Measurements from ENCODE around the gene KIF2B. TPM values are rescaled to one million over a fixed set of nuclear protein-coding genes. Genes with fewer than 3 reads are reported as not detected.
A peak's percentile ranks its signal among the peaks of the same experiment; 100 is the strongest.

Gene KIF2B, protein sequence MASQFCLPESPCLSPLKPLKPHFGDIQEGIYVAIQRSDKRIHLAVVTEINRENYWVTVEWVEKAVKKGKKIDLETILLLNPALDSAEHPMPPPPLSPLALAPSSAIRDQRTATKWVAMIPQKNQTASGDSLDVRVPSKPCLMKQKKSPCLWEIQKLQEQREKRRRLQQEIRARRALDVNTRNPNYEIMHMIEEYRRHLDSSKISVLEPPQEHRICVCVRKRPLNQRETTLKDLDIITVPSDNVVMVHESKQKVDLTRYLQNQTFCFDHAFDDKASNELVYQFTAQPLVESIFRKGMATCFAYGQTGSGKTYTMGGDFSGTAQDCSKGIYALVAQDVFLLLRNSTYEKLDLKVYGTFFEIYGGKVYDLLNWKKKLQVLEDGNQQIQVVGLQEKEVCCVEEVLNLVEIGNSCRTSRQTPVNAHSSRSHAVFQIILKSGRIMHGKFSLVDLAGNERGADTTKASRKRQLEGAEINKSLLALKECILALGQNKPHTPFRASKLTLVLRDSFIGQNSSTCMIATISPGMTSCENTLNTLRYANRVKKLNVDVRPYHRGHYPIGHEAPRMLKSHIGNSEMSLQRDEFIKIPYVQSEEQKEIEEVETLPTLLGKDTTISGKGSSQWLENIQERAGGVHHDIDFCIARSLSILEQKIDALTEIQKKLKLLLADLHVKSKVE
- total RNA-seq (not detected), polyA plus RNA-seq (not detected)
- long read RNA-seq, donor 1 = 0 reads
- long read RNA-seq, donor 2 = 0 reads

DNA sequence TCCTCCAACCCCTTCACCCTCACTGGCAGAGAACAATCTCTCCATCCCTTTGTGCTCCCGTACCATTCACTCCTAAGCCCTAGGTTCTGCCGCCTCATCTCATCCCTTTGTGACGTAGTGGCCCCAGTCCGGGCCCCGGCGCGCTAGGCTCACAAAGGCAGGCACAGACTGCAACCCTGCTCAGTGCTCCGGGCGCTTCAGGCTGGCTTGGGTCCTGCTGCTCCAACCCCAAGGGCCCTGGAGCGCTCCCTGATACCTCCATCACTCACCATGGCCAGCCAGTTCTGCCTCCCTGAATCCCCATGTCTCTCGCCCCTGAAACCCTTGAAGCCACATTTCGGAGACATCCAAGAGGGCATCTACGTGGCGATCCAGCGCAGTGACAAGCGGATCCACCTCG lies at the start of gene KIF2B:
KIF2B (plus strand) TSS at position 164 of the 400 bp plus-strand sequence; CDS start at position 271, 107 bp downstream.
- H3K4me1 ChIP-seq (ENCODE audit: control insufficient read depth in 1 of 2, insufficient read depth in 2 of 2, low read length in 2 of 2) = no peaks in the 10 kb centered on the region
- H3K36me3 ChIP-seq (ENCODE audit: control insufficient read depth in 1 of 2, insufficient read depth in 2 of 2, low read length in 1 of 2) = no peaks in the 10 kb centered on the region
- peak in 1 of 2 donors; percentile 40 for DNase-seq
- no peak within 1 kb of the TSS for H3K4me3 ChIP-seq (ENCODE audit: low read length in 2 of 2)
- no peaks in the 10 kb centered on the region for H3K9me3 ChIP-seq (ENCODE audit: control insufficient read depth, low read length)
- H3K27ac ChIP-seq (ENCODE audit: low read depth in 1 of 2, low read length in 2 of 2) = no peak within 1 kb of the TSS
- intact Hi-C loops (cut with DNase I) = no loop called here
- 89 to 90% methylated on average over 17 of the region's 17 CpGs for WGBS, 2 donors
- peak; percentile 46 for ATAC-seq (ENCODE audit: low FRiP score)
- H3K27me3 ChIP-seq (ENCODE audit: control insufficient read depth in 1 of 2, insufficient read depth in 2 of 2, low read length in 1 of 2) = no peaks in the 10 kb centered on the region

DNA sequence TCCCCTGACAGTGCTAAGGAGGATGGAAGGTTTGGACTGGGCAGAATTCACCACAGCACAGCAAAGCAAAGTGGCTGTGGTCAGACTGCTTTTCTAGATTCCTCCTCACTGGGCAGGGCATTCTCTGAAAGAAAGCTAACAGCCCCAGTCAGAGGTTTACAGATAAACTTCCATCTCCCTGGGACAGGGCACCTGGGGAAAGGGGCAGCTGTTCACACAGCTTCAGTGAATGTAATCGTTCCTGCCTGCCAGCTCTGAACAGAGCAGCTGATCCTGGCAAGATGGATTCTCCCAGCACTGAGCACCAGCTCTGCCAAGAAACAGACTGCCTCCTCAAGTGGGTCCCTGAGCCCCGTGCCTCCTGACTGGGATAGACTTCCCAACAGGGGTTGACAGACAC lies 42.4 kb upstream of the KIF2B start:
- no peak for ATAC-seq (ENCODE audit: low FRiP score)
- no peak overlapping the region for H3K27ac ChIP-seq (ENCODE audit: low read depth in 1 of 2, low read length in 2 of 2)
- no peak overlapping the region for H3K4me3 ChIP-seq (ENCODE audit: low read length in 2 of 2)
- no peaks in the 10 kb centered on the region for H3K27me3 ChIP-seq (ENCODE audit: control insufficient read depth in 1 of 2, insufficient read depth in 2 of 2, low read length in 1 of 2)
- no peaks in the 10 kb centered on the region for H3K4me1 ChIP-seq (ENCODE audit: control insufficient read depth in 1 of 2, insufficient read depth in 2 of 2, low read length in 2 of 2)
- no peaks in the 10 kb centered on the region for H3K36me3 ChIP-seq (ENCODE audit: control insufficient read depth in 1 of 2, insufficient read depth in 2 of 2, low read length in 1 of 2)
- H3K9me3 ChIP-seq (ENCODE audit: control insufficient read depth, low read length) = no peaks in the 10 kb centered on the region
- no peak for DNase-seq
- intact Hi-C loops (cut with DNase I) = no loop called here
- 73 to 100% methylated on average over 1 to 2 of the region's 2 CpGs for WGBS, 2 donors

DNA sequence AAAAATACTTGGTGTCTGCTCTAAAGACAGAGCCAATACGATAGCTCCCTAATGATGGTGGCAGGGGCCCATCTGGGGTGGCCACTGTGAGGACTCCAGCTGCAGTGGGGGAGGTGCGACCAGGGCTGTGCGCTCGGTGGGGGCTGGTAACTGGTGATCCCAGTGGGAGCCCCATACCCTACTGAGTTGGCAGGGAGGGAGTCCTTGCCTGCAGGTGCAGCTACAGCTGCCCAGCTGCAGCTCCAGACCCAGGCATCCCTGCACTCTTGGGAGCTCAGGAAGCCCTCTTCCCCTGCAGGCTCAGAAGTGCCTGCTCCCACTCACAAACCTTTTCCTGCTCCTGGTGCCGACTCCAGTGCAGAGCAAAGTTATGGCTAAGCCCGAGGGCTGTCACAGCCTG lies 31.2 kb upstream of the KIF2B start:
- Histone ChIP-seq H3K27me3 (ENCODE audit: control insufficient read depth in 1 of 2, insufficient read depth in 2 of 2, low read length in 1 of 2) (no peaks in the 10 kb centered on the region), H3K36me3 (ENCODE audit: control insufficient read depth in 1 of 2, insufficient read depth in 2 of 2, low read length in 1 of 2) (no peaks in the 10 kb centered on the region), H3K4me1 (ENCODE audit: control insufficient read depth in 1 of 2, insufficient read depth in 2 of 2, low read length in 2 of 2) (no peaks in the 10 kb centered on the region), H3K27ac (ENCODE audit: low read depth in 1 of 2, low read length in 2 of 2) (no peak overlapping the region), H3K9me3 (ENCODE audit: control insufficient read depth, low read length) (peaks cover 2% of the 10 kb centered on the region), H3K4me3 (ENCODE audit: low read length in 2 of 2) (no peak overlapping the region)
- WGBS, 2 donors = 74 to 89% methylated on average over 6 of the region's 6 CpGs
- no peak for ATAC-seq (ENCODE audit: low FRiP score)
- DNase-seq = no peak
- intact Hi-C loops (cut with DNase I) = no loop called here

DNA sequence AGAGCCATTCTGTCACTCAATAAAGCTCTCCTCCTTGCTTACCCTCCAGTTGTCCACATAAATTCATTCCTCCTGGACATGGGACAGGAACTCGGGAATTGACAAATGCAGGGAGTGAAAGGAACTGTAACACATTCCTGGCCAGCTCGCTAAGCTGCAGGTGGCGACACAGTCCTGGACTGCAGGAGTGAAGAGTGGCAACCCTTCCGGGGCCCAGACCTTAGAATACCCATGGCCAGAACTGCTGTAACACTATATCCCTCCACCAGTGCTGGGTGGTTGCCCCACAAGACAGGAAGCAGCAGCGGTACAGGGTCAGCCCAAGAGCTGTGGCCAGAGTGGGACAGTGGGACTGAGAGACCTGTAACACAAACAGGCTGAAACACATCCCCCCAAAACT lies 30.3 kb upstream of the KIF2B start:
- H3K9me3 ChIP-seq (ENCODE audit: control insufficient read depth, low read length) = peaks cover 2% of the 10 kb centered on the region
- no peaks in the 10 kb centered on the region for H3K4me1 ChIP-seq (ENCODE audit: control insufficient read depth in 1 of 2, insufficient read depth in 2 of 2, low read length in 2 of 2)
- ATAC-seq (ENCODE audit: low FRiP score) (no peak), DNase-seq (no peak)
- H3K27me3 ChIP-seq (ENCODE audit: control insufficient read depth in 1 of 2, insufficient read depth in 2 of 2, low read length in 1 of 2) = no peaks in the 10 kb centered on the region
- H3K36me3 ChIP-seq (ENCODE audit: control insufficient read depth in 1 of 2, insufficient read depth in 2 of 2, low read length in 1 of 2) = no peaks in the 10 kb centered on the region
- no peak overlapping the region for H3K27ac ChIP-seq (ENCODE audit: low read depth in 1 of 2, low read length in 2 of 2)
- intact Hi-C loops (cut with DNase I) = no loop called here
- no peak overlapping the region for H3K4me3 ChIP-seq (ENCODE audit: low read length in 2 of 2)
- WGBS, 2 donors = 79 to 89% methylated on average over 5 of the region's 5 CpGs

DNA sequence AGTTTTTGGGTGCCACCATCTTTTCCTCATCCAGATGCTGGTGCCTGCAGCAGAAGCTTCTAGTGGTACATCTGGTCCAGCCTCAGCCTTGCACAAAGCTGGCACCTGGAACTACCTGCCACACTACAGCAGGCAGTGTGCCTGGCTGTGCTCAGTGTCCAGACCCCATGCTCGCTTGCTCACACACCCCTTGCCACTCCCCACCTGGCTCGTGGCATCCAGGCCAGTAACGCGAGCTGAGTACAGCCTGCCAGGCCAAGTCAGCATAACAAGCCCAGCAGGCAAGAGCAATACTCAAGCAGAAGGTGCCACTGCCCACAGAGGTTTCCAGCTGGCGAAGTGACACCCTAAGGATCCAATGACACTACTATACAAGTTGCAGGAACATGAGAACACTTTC lies 29.7 kb upstream of the KIF2B start:
- Histone ChIP-seq H3K27me3 (ENCODE audit: control insufficient read depth in 1 of 2, insufficient read depth in 2 of 2, low read length in 1 of 2) (no peaks in the 10 kb centered on the region), H3K4me1 (ENCODE audit: control insufficient read depth in 1 of 2, insufficient read depth in 2 of 2, low read length in 2 of 2) (no peaks in the 10 kb centered on the region), H3K36me3 (ENCODE audit: control insufficient read depth in 1 of 2, insufficient read depth in 2 of 2, low read length in 1 of 2) (no peaks in the 10 kb centered on the region), H3K4me3 (ENCODE audit: low read length in 2 of 2) (no peak overlapping the region), H3K27ac (ENCODE audit: low read depth in 1 of 2, low read length in 2 of 2) (no peak overlapping the region), H3K9me3 (ENCODE audit: control insufficient read depth, low read length) (peaks cover 2% of the 10 kb centered on the region)
- no peak for ATAC-seq (ENCODE audit: low FRiP score)
- no peak for DNase-seq
- intact Hi-C loops (cut with DNase I) = no loop called here
- WGBS, 2 donors = 64 to 75% methylated on average over 5 of the region's 5 CpGs

DNA sequence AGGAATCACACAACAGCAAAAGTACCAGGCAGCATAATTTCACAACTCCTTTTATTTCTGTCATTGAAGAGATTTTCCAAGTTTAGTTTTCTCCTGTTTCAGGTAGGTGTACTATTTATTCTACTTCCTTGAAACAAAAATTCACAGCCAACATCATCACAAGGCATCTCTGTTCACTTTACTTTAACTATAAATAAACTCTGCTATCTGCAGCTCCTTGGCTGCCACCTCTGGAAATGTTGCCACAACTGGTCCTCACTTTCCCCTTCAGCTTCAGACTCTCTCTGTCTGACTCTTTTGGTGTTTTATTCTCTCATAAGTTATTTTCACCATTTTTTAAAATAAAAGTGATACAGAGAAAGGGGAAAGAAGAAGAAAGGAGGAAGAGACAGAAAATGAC lies 27.9 kb upstream of the KIF2B start:
- no peak for DNase-seq
- Histone ChIP-seq H3K4me3 (ENCODE audit: low read length in 2 of 2) (no peak overlapping the region), H3K27me3 (ENCODE audit: control insufficient read depth in 1 of 2, insufficient read depth in 2 of 2, low read length in 1 of 2) (no peaks in the 10 kb centered on the region), H3K36me3 (ENCODE audit: control insufficient read depth in 1 of 2, insufficient read depth in 2 of 2, low read length in 1 of 2) (no peaks in the 10 kb centered on the region), H3K9me3 (ENCODE audit: control insufficient read depth, low read length) (peaks cover 2% of the 10 kb centered on the region), H3K4me1 (ENCODE audit: control insufficient read depth in 1 of 2, insufficient read depth in 2 of 2, low read length in 2 of 2) (no peaks in the 10 kb centered on the region), H3K27ac (ENCODE audit: low read depth in 1 of 2, low read length in 2 of 2) (no peak overlapping the region)
- intact Hi-C loops (cut with DNase I) = no loop called here
- ATAC-seq (ENCODE audit: low FRiP score) = no peak

DNA sequence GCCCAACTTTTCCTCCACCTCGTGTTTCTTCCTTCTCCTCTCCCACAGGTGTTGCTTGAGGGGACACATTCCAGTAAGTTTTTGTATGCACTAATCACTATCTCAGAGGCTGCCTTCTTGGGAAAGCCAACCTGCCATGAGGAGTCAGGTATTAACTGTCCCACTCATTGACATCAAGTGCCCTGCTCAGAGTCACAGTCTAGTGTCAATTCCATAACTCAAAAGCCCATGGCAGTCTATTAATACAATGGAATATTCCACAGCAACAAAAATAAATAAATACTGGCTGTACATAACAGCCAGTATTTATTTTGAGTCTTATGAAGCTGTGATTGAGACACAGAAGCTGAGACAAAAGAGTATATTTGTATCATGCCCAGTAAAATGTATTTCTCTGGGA lies 26.1 kb upstream of the KIF2B start:
- ATAC-seq (ENCODE audit: low FRiP score) (no peak), DNase-seq (no peak)
- H3K4me3 ChIP-seq (ENCODE audit: low read length in 2 of 2) = no peak overlapping the region
- H3K4me1 ChIP-seq (ENCODE audit: control insufficient read depth in 1 of 2, insufficient read depth in 2 of 2, low read length in 2 of 2) = no peaks in the 10 kb centered on the region
- intact Hi-C loops (cut with DNase I) = no loop called here
- peaks cover 2% of the 10 kb centered on the region for H3K9me3 ChIP-seq (ENCODE audit: control insufficient read depth, low read length)
- no peaks in the 10 kb centered on the region for H3K27me3 ChIP-seq (ENCODE audit: control insufficient read depth in 1 of 2, insufficient read depth in 2 of 2, low read length in 1 of 2)
- no peak overlapping the region for H3K27ac ChIP-seq (ENCODE audit: low read depth in 1 of 2, low read length in 2 of 2)
- H3K36me3 ChIP-seq (ENCODE audit: control insufficient read depth in 1 of 2, insufficient read depth in 2 of 2, low read length in 1 of 2) = no peaks in the 10 kb centered on the region
- 60 to 86% methylated on average over 1 of the region's 1 CpG for WGBS, 2 donors

DNA sequence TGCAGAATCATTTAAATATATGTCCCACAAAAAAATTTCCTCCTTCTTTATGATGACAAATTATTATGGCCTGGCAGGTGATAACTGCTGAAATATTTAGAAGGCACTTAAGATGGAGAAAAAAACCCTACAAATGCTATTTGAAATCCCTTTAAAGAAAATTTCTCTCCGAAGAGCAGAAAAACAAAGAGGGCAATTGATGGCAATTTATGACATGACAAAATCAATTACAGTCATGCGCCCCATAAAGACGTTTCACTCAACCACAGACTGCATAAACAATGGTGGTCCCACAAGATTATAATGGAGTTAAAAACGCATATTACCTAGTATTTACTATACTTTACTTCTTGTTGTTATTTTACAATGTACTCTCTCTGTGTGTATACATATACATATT lies 25.2 kb upstream of the KIF2B start:
- Histone ChIP-seq H3K4me3 (ENCODE audit: low read length in 2 of 2) (no peak overlapping the region), H3K4me1 (ENCODE audit: control insufficient read depth in 1 of 2, insufficient read depth in 2 of 2, low read length in 2 of 2) (no peaks in the 10 kb centered on the region), H3K9me3 (ENCODE audit: control insufficient read depth, low read length) (peaks cover 2% of the 10 kb centered on the region), H3K27ac (ENCODE audit: low read depth in 1 of 2, low read length in 2 of 2) (no peak overlapping the region), H3K27me3 (ENCODE audit: control insufficient read depth in 1 of 2, insufficient read depth in 2 of 2, low read length in 1 of 2) (no peaks in the 10 kb centered on the region), H3K36me3 (ENCODE audit: control insufficient read depth in 1 of 2, insufficient read depth in 2 of 2, low read length in 1 of 2) (no peaks in the 10 kb centered on the region)
- WGBS, 2 donors = 44 to 55% methylated on average over 4 of the region's 4 CpGs
- ATAC-seq (ENCODE audit: low FRiP score) (no peak), DNase-seq (no peak)
- intact Hi-C loops (cut with DNase I) = no loop called here

DNA sequence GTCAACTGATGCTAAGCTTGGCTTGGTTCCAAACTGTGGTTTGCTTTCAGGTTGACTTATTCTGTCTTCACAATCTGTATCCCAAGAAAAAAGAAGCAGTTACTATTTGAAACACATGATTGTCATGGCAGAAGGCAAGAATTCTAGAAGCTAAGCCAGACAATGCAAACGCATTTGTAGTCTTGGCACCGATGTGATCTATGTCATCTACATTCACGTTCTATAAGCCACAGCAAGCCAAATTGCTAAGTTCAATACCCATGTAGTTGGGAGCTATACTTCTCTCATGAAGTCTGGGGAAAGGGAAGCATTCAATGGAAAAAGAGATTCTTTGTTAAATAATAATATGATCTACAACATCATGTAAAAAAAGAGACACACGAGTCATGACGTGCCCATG lies 18.3 kb upstream of the KIF2B start:
- 76 to 81% methylated on average over 5 of the region's 5 CpGs for WGBS, 2 donors
- H3K36me3 ChIP-seq (ENCODE audit: control insufficient read depth in 1 of 2, insufficient read depth in 2 of 2, low read length in 1 of 2) = no peaks in the 10 kb centered on the region
- H3K4me1 ChIP-seq (ENCODE audit: control insufficient read depth in 1 of 2, insufficient read depth in 2 of 2, low read length in 2 of 2) = no peaks in the 10 kb centered on the region
- no peak overlapping the region for H3K4me3 ChIP-seq (ENCODE audit: low read length in 2 of 2)
- no peak overlapping the region for H3K27ac ChIP-seq (ENCODE audit: low read depth in 1 of 2, low read length in 2 of 2)
- H3K27me3 ChIP-seq (ENCODE audit: control insufficient read depth in 1 of 2, insufficient read depth in 2 of 2, low read length in 1 of 2) = no peaks in the 10 kb centered on the region
- no peaks in the 10 kb centered on the region for H3K9me3 ChIP-seq (ENCODE audit: control insufficient read depth, low read length)
- intact Hi-C loops (cut with DNase I) = no loop called here
- ATAC-seq (ENCODE audit: low FRiP score) = no peak
- no peak for DNase-seq

All from aorta (tissue), 5 donors.